Measurements from ENCODE around the gene FAIM2.

Gene FAIM2

DNA sequence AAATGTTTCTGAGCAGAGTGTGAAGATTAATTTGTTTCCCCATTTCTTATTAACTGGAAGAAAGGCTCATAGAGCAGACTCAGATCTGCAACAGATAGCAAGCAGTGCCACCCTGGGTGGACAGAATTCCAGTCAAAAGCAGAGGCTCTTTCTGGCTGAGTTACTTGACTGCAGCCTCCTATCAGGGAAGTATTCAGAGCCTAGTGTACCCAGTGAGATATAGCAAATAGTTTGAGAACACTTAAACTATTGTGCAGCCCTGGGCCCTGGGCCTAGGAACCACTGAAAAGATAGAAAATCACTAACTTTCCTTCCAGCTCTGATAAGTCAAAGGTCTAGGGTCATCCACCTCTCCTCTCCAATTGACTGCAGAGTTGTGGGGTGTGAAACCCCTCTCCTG, 35.6 kb upstream of the FAIM2 start:
- DNase-seq: no peak

DNA sequence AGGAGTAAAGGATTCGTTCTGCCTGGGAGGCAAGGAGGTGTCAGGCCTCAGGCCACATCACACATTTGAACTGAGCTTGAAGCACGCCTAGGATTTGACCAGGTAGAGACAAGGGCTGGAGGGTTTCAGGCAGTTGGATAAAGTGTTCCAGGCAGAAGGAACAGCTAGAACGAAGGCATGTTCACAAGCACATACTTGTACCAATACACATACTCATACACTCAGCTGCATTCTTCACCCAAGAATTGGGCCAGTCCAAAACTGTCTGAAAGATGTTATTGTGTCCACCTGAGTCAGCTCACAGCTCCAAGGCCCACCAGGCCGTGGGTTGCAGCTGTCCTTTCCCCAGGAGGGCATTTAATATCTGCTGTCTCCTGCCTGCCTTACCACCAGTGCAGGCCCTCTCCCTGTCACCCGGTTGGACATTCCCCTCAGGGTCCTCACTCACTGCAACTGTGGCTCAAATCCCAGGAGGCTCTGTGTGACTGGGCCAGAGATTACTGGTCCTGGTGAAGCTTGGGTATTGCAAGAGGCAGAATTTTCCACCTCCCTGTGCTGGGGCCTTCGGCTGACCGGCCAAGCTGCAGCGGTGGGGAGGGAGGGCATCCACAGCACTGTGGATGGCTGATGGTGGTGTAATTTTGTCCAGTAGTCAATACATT, 34.1 kb upstream of the FAIM2 start:
- no peak for DNase-seq

DNA sequence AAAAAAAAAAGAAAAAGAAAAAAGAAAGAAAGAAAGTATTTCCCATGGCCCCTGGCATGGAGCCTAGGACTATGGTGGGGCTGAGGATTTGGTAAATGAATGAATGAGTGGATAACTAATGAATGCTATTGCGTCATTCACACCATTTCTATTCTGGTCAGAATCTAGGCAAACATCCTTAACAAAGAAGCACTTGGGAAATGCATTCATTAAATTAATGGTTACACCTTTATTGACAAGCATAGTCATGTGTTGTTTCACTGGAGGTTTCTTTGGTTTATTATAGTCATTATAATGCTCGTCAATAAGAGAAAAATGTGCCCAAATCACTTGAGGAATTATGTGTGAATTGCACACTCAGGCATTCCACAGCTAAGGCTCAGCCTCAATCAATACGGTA, 33.2 kb upstream of the FAIM2 start:
- no peak for DNase-seq

DNA sequence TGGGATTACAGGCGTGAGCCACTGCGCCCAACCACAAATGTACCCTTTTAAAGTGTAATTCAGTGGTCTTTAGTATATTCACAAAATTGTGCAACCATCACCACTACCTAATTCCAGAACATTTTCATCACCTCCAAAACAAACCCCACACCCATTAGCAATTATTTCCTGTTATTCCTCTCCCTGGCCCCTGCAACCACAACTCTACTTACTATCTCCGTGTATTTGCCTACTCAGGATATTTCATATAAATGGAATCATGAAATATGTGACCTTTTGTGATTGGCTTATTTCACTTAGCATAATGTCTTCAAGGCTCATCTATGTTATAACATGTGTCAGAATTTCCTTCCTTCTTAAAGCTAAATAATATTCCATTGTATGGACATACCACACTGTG, 30.8 kb upstream of the FAIM2 start:
- DNase-seq: no peak

DNA sequence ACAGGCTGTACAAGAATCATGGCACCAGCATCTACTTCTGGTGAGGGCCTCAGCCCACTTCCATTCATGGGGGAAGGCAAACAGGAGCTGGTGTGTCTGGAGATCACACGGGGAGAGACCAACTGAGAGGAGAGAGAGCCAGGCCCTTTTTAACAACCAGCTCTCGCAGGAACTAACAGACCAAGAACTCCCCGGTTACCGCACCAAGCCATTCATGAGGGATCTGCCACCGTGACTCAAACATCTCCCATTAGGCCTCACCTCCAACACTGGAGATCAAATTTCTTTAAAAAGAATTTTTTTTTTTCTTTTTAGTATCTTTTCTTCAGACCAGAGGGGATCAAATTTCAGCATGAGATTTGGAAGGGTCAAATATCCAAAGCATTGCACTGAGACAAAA, 30.1 kb upstream of the FAIM2 start:
- no peak for DNase-seq

DNA sequence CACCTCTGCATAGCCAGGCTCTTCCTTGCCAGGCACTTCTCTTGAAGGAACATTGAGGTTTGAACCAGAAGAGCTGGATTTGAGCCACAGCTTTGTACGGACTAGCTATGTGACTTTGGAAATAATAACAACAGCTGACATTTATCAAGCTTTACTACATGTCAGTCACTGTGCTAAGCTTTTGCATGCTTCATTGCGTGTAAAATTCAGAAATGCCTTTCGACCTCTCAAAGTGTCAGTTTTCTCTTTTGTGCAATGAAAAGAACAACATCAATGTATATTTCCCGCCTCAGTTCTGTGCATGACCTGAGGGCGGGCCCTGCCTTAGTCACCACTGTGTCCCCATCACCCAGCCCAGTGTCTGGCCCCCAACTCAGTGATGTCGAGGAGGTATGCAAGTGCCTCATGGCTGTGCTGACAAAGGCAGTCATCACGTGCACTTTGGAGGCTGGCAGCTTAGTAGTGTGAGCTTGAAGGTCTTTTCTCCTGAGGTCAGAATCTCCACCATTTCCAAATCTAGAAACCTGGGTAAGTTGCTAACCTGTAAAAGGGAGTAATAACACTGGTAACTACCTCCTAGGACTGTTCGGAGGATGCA, 28.9 kb upstream of the FAIM2 start:
- DNase-seq: no peak

DNA sequence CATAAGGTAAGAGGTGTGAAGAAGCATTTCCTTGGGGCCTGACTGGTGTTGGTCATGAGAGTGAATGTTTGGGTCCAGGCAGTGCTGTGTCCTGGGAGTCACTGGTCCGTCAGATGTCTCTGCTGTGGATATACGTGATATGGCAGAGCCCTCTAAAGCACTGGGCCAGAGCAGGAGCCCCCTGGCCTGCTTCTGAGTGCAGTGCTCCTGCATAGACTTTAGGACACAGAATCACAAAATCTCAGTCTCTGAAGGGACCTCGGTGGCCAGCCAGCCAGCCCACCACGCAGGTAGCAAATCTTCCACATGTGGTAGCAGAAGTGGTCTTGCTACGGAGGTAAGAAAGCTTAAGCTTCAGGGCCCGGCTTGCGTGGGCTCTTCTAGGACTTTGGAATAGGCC, 28.3 kb upstream of the FAIM2 start:
- no peak for DNase-seq

DNA sequence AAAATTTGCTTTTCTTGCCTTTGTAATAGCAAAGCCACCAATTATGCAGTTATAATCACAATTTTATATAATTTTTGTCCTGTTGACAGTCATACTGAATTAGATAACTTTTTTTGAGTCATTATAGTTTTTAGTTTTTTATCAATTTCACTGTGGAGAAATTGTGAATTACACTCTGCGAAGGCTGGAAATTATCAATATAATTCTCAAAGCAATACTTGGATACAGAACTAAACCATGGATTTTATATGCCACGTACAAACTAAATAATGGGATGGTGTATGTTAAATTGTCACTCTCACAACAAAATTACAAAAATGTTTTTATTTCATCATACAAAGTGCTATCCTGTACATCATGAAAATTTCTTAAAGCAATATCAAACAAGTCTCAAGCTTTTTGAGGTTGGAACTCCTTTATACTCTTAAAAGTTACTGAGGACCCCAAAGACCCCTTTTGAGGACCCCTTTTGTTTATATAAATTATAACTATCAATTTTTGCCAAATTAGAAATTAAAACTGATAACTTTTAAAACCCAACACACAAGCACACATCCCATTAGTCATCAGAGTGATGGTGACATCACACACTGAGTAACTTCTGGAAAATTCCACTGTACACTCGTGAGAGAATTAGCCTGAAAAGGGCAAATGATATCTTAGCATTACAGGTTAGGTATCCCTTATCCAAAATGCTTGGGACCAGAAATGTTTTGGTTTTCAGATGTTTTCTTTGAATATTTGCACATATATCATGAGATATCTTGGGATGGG, 27.0 kb upstream of the FAIM2 start:
- DNase-seq: no peak

DNA sequence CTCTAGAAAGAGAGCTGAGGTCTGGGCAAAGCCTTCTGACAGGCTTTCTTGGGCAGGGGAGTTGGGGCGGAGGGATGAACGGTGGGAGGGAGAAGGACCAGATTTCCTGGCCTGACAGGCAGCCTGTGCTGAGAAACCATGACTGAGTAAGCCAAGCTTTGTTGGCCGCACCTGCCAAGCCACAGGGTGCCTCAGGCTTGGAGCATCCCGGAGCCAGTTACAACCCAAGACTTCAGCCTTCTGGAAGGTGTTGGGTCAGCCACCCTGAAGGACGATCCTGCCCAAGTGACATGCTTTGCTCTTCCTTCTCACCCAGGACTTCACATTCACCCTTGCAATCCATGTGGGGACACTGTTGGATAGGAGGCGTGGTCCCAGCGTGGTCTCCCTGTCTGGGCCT, 25.9 kb upstream of the FAIM2 start:
- no peak for DNase-seq

DNA sequence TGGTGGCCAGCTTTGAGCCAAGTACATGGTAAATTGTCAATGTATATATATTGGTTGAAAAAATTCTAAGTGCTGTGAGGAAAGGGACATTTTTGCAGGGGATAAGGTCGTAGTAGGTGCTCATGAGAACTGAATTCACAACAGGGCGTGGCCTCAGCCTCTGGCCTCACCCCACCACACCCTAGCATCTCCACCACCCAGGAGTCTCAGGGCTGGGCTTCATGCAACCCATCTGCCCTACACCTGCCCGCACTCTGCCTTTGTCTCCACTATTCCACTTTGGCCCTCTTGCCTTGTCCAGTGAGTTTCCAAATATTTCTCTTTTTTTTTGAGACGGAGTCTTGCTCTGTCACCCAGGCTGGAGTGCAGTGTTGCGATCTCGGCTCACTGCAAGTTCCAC, 24.8 kb upstream of the FAIM2 start:
- no peak for DNase-seq

DNA sequence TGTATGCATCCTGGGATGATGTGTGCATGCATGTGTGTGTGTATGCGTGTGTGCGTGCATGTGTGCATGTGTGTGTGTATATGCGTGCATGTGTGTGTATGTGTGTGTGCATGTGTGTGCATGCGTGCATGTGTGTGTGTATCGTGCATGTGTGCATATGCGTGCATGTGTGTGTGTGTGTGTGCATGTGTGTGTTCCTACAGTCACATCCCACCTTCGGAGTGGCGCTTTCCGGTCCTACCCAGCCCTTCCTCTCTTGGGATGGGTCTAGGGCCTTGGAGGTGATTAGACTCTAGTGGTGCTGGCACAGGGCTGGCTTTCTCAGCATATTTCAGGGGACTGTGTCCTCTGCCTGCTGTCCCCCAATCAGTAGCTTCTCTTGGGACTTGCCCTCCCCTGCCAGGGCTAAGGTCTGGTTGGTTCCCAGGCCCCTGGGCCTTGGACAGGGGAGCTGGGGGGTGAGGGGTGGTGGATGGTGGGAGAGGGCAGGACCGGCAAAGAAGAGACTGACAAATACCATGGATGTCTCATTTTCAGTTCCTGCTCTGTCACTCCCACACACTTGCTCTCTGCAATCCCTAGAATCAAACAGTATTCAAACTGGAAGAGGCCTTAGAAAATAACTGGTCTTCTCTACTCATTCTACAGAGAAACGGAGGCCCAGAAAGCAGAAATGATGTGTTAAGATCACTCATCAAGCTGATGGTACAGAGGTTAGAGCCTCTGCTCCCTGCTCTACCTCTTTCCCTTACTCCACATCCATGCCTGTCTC, 21.9 kb upstream of the FAIM2 start:
- no peak for DNase-seq

DNA sequence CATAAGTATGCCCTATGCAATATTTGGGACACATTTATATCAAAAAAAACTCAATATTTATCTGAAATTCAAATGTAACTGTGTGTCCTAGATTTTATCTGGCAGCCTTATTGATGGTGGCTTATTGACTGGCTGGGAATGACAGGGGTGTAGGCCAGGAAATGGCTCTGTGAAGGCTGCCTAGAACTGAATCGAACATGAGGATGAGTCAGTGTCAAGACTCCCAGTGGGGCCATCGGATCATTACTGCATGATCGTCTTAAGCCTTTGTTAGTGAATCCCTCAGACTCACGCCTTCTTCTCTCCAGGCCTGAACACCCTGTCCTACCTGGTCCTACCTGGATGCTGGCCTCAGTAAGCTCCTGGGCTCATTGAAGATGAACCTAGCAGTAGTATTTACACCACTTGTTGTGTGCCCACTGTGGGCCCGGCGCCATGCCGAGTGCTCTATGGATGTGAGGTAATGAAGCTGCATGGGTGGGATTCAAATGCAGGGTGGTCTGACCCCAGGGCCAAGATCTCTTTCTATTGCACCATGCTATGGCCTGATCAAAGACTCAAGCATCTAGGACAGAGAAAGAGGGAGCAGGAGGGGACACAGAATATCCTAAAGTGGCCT, 21.0 kb upstream of the FAIM2 start:
- DNase-seq: no peak

DNA sequence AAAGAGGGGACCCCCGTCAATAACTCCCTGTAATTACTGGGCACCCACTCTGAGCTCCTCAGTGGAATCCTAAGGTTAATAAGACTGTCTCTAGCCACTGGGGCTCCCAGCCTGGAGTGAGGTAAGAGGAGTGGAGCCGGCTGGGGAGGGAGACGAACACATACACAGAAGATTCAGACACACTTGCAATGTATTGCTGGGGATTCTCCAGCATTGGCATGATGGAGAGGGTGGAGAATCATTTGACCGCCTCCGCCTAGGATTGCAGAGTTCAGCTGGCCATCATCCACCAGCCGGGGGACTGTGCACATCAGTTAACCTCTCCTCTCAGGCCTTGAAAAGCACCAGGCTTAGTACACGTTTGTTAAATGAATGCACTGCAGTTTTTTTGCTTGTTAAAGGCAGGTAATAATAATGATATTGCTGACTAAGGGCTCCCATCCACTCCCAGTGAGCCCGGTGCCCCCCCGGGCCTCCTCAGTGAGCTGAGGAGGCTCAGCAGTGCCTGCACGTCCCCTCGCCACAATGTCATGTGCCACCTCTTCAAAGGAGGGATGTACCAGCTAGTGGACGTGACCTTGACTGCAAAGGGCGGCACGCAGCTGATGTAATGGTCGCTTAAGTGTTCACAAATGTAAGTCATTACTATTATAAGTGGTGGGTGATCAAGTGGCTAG, 20.3 kb upstream of the FAIM2 start:
- DNase-seq: no peak

DNA sequence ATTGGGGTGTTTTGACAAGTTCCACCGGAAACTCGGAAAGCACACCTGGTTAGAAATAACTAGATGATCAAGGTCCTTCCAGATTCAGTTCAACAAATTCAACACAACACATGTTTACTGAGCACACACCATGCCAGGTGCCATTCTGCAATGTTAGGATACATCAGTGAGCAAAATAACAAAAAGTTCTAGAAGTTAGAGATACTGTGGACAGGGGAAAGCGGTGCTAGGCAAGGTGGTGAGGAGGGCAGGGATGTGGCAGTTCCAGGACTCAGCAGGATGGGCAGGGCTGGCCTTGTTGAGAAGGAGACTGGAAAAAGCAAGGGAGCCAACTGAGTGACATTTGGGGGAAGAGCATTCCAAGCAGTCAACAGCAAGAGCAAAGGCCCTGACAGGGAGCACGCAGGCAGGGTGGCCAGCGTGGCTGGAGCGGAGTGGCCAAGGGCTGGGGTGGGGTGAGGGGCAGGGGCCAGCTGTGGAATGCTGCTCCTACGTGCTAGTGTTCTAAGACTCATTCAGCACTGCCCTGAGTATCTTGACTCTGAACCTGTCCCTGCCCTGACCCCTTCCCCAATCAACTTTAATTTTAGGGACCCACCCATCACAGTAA, 19.4 kb upstream of the FAIM2 start:
- no peak for DNase-seq

DNA sequence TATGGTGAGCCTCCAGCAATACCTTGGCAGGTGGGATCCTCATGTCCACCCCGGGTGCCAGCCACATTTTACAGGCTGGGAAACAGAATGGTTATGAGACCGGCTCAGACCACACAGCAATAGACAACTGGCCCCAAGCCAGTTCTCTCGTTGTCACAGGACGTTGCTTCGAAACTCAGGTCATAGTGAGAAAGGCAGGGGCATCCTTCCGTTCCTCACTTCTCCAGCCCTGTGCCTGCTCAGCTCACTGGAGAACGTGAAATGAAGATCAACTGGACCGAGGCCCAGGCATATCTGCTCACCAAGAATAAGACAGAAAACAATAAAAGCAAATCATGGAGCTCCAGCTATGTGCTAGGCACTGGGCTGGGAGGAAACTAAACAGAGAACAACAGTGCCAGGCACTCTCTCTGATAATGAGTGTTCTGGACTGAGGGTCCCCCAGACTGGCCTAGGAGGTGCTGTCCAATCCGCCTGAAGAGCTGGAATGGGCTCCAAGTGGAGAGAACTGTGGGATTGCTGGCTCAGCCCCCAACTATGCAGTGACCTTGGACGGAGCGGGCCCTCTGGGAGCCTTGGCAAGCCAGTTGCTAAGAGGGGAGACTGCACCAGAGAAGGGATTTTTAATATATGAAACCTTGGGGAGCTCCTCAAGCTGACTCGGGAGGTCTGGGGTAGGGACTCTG, 18.8 kb upstream of the FAIM2 start:
- peak; percentile 34 for DNase-seq

DNA sequence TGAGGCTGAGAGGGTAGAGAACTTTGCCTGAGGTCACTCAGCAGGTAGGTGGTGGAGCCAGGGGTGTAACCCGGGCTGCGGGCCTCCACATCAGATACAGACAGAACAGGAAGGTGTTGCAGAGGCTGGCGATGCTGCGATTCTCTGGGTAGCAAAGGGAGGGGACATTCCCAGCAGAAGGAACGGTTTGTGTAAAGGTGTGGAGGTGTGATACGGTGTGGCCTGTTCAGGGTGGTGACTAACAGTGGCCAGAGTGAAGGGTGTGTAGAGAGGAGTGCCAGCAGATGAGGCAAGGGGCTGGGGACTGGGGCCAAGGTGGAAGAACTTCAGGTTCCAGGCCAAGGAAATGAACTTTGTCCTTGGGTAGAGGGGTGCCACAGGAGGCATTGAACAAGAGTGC, 18.2 kb upstream of the FAIM2 start:
- no peak for DNase-seq

DNA sequence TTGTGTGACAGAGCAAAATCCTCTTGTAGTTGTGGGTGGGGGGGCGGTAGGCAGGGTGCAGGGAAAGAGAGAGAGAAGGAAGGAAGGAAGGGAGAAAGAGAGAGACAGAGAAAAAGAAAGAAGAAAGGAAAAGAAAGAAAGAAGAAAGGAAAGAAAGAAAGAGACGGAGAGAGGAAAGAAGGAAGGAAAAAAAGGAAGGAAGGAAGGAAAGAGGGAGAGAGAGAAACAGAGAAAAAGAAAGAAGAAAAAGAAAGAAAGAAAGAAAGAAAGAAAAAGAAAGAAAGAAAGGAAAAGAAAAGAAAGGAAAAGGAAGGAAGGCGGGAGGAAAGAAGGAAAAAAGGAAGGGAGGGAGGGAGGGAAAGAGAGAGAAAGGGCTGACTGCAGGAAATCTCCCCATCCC, 17.6 kb upstream of the FAIM2 start:
- DNase-seq: no peak

DNA sequence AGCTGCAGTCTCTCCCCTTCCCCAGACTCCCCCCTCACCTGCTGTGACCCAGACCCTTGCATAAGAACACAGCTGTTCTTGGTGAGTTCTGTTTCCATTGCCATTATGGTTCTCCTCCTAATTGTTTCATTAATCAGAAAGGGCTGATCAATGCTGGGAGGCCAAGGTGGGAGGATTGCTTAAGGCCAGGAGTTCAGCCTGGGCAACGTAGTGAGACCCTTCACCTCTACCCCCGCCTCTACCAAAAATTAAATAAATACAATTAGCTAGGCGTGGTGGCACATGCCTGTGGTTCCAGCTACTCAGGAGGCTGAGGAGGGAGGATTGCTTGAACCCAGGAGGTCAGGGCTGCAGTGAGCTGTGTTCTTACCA, 17.2 kb upstream of the FAIM2 start:
- DNase-seq: no peak

DNA sequence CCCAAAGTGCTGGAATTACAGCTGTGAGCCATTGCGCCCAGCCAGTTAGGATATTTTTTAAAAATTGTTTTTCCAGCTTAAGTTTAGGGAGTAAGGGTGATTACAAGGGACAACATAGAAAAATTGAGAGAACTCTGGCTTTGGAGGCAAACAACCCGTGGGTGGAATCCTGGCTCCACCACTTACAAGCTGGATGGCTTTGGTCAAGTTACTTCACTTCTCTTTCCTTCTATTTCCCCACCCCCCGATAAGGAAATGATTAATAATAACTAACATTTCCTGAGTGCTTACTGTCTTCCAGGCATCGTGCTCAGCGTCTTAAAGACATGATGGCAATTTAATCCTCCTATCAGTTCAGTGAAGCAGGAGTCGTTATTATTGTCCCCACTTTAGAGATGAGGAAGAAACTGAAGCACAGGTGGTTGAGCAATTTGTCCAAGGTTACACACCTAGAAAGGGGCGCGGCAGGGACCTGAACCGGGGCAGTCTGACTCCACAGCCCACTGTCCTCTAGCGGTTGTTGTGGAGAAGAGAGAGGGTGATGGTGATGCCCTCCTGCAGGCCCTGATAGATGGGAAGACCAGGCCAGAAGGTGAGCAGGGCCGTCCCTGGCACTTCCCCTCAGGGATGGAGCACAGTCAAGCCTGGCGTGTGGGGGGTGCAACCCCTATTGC, 16.7 kb upstream of the FAIM2 start:
- peak; percentile 18 for DNase-seq

DNA sequence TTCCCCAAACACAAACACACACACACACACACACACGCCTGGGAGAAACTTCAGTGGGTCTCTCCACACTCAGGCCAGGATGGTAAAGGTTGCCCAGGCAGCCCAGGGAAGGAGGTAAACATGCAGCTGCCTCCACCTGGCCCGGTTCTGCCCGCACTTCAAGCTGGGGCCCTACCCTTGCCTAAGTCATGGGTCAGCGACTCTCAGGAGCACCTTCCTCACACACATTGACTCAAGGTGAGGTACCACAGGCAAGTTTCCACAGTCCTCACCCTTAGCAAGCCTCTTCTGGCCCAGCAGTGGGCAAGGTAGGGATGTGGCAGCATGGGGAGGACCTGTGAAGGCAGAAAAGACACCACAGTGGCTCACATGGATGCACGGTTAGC, 14.1 kb upstream of the FAIM2 start:
- DNase-seq: no peak

DNA sequence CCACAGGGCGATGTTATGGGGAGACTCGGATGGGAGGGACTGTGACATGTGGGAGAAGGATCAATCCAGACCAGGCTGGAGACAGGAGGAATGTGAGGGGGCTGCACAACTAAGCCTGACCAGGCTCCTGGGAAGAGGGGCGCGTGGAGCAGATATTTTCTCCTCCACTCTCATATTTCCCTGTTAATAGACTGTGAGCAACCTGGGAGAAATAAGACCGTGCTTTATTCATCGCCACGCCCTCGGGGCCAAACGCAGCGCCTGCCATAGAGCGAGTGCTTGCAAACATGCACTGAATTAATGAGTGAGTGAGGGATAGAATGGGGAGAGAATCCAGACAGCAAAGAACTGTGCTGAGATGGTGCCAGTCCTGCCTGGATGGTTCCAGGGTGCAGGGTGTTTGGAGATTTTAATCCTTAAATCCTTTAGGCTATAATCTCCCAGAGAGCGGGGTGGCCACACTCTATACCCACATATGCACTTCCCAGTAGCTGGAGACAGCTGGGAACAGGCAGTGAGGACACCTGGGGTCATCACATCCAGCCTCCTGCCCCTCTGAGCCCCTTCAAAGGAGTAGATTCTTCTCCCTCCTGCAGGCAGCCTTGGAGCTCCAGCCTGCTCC, 13.6 kb upstream of the FAIM2 start:
- no peak for DNase-seq
